IMR-90 (cell line): ENCODE results near the gene NPW.

Experiments used
- CEBPB ChIP-seq: IDR thresholded peaks from 2 replicates; pipeline ENCODE4 v1.6.1; 2012; ENCODE audit warnings: low read depth, low read length, improper control_type of control experiment
- CHD1 ChIP-seq: IDR thresholded peaks from 2 replicates; pipeline ENCODE4 v1.6.1; 2012; ENCODE audit warnings: low read depth, low read length, improper control_type of control experiment
- CTCF ChIP-seq: conservative IDR thresholded peaks from 2 replicates; pipeline ENCODE4 v1.5.1; 2012; ENCODE audit warnings: mild to moderate bottlenecking, low read depth, low read length, improper control_type of control experiment
- ELK1 ChIP-seq: fragments of 150-350 bp; IDR thresholded peaks from 2 replicates; pipeline ENCODE4 v1.6.1; 2016; ENCODE audit warnings: low read depth, mild to moderate bottlenecking, low read length, moderate library complexity, borderline replicate concordance
- MXI1 ChIP-seq: IDR thresholded peaks from 2 replicates; pipeline ENCODE4 v1.6.1; 2012; ENCODE audit warnings: low read depth, mild to moderate bottlenecking, low read length, moderate library complexity, borderline replicate concordance
- POLR2A ChIP-seq: IDR thresholded peaks from 2 replicates; pipeline ENCODE4 v1.6.1; 2012; ENCODE audit warnings: mild to moderate bottlenecking, low read depth, low read length
- RAD21 ChIP-seq: IDR thresholded peaks from 2 replicates; pipeline ENCODE4 v1.6.1; 2012; ENCODE audit warnings: low read length, improper control_type of control experiment
- RFX5 ChIP-seq: IDR thresholded peaks from 2 replicates; pipeline ENCODE4 v1.8.0; 2012; ENCODE audit warnings: low read depth, mild to moderate bottlenecking, low read length, moderate library complexity
- SMC3 ChIP-seq: fragments of 150-350 bp; IDR thresholded peaks from 2 replicates; pipeline ENCODE4 v1.6.1; 2016; ENCODE audit warnings: low read depth, mild to moderate bottlenecking, antibody characterized with exemption, low read length, moderate library complexity
- TF ChIP-seq, protein P1 (sequence below): fragments of 150-350 bp; IDR thresholded peaks from 2 replicates; pipeline ENCODE4 v1.6.1; 2017; ENCODE audit warnings: mild to moderate bottlenecking, antibody characterized with exemption, low read length, low read depth

DNA sequence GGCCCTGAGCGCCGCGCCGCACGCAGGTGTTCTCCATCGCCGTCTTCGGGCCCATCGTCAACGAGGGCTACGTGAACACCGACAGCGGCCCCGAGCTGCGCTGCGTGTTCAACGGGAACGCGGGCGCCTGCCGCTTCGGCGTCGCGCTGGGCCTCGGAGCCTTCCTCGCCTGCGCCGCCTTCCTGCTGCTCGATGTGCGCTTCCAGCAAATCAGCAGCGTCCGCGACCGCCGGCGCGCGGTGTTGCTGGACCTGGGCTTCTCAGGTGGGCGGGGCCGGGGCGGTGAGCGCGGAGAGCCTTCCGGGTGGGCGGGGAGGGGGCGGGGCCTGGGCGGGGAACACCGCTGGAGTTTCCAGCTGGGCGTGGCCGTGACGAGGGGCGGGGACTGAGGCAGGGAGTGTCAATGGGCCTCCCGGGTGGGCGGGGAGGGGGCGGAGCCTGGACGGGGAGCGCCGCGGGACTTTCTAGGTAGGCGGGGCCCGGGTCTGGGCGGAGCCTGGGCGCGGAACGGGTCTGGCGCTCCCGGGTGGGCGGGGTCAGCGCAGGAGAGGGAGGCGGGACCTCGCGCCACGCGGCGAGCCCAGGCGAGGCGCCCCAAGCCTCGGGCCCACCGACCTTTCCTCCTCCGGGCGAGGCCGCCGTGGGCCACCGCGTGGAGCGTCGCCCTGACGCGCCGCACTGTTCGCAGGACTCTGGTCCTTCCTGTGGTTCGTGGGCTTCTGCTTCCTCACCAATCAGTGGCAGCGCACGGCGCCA lies 27.5 kb upstream of the NPW start:
- TF ChIP-seq CTCF (no peak), POLR2A (no peak), CHD1 (no peak), RAD21 (no peak), RFX5 (no peak), CEBPB (no peak), SMC3 (no peak), ELK1 (no peak), MXI1 (no peak)
- TF ChIP-seq, protein P1, sequence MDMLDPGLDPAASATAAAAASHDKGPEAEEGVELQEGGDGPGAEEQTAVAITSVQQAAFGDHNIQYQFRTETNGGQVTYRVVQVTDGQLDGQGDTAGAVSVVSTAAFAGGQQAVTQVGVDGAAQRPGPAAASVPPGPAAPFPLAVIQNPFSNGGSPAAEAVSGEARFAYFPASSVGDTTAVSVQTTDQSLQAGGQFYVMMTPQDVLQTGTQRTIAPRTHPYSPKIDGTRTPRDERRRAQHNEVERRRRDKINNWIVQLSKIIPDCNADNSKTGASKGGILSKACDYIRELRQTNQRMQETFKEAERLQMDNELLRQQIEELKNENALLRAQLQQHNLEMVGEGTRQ, result no peak
